UCSD-AML1 (cell line): ENCODE measurements around the gene RANBP3.
"Not testable (repeated sequence)": the region's sequence is repeated elsewhere in the genome, so short reads cannot be mapped to it uniquely, and the experiment has no call there.

Experiments used
- DNase-seq: peaks from one replicate; lab custom pipeline; 2025; ENCODE audit not compliant: unreplicated experiment; lab: John Stamatoyannopoulos, UW

Gene RANBP3

GRCh38 chr19:6006896-6007295 lies 29.0 kb upstream of the RANBP3 start:
- DNase-seq, result no peak

- DNase-seq, result not testable (repeated sequence)
Observed at GRCh38 chr19:6006070-6006446, 28.1 kb upstream of the RANBP3 start.

- no peak for DNase-seq
Observed at GRCh38 chr19:6005321-6006069, 27.6 kb upstream of the RANBP3 start.

- DNase-seq, result no peak
Observed at GRCh38 chr19:6003976-6004375, 26.0 kb upstream of the RANBP3 start.

GRCh38 chr19:6002591-6002990 lies 24.7 kb upstream of the RANBP3 start:
- DNase-seq, result no peak

GRCh38 chr19:6000228-6000847 lies 22.4 kb upstream of the RANBP3 start:
- DNase-seq, result no peak

- no peak for DNase-seq
Observed at GRCh38 chr19:5999693-6000092, 21.8 kb upstream of the RANBP3 start.

GRCh38 chr19:5997371-5997770 lies 19.4 kb upstream of the RANBP3 start:
- DNase-seq, result no peak

GRCh38 chr19:5996623-5997320 lies 18.8 kb upstream of the RANBP3 start:
- no peak for DNase-seq

- no peak for DNase-seq
Observed at GRCh38 chr19:5996102-5996501, 18.2 kb upstream of the RANBP3 start.

GRCh38 chr19:5995606-5996005 lies 17.7 kb upstream of the RANBP3 start:
- DNase-seq, result no peak

GRCh38 chr19:5994405-5995165 lies 16.6 kb upstream of the RANBP3 start:
- DNase-seq, result no peak

GRCh38 chr19:5993648-5994358 lies 15.9 kb upstream of the RANBP3 start:
- no peak for DNase-seq

- DNase-seq, result no peak
Observed at GRCh38 chr19:5993201-5993600, 15.3 kb upstream of the RANBP3 start.

GRCh38 chr19:5992756-5993155 lies 14.8 kb upstream of the RANBP3 start:
- DNase-seq, result no peak

GRCh38 chr19:5991244-5991838 lies 13.4 kb upstream of the RANBP3 start:
- DNase-seq, result no peak

GRCh38 chr19:5990289-5990797 lies 12.4 kb upstream of the RANBP3 start:
- no peak for DNase-seq

GRCh38 chr19:5989388-5990074 lies 11.6 kb upstream of the RANBP3 start:
- no peak for DNase-seq

GRCh38 chr19:5988517-5989387 lies 10.8 kb upstream of the RANBP3 start:
- DNase-seq, result no peak
